Measurements from ENCODE around the gene MAP3K7. TPM values are rescaled to one million over a fixed set of nuclear protein-coding genes. Genes with fewer than 3 reads are reported as not detected.

Gene MAP3K7
- total RNA-seq, 1 donor from 2014 or later = 91.9 TPM

DNA sequence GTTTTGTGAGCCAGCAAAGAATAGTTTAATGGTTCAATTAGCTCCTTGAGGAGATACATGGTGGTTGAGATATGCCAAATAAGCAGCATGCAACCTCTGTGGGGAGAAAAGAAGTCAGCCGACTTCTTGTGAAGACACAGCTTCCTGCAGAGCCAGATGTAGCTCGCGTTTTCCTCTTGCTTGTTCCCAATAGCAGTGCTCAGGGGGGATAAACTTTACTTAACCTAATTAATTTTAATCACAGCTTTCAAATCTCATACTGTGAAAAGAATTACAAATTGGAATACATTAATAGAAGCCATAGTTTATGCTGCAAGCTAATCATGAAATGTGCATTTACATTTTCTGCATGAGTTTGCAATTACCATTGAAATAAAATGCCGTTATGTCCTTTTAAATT lies 106.2 kb downstream of the MAP3K7 start:
- H3K27ac Mint-ChIP-seq = peak overlapping the region; percentile 70
- H3K79me2 ChIP-seq (ENCODE audit: low read depth) = no peaks in the 10 kb centered on the region
- peaks cover 42% of the 10 kb centered on the region for H3F3A ChIP-seq (ENCODE audit: low read depth)
- no peak for DNase-seq (ENCODE audit: low spot score)
- no peaks in the 10 kb centered on the region for H3K27me3 ChIP-seq
- TF ChIP-seq EZH2 (IDR thresholded peaks at IDR 0.05) = no peak
- TF ChIP-seq, protein P1, sequence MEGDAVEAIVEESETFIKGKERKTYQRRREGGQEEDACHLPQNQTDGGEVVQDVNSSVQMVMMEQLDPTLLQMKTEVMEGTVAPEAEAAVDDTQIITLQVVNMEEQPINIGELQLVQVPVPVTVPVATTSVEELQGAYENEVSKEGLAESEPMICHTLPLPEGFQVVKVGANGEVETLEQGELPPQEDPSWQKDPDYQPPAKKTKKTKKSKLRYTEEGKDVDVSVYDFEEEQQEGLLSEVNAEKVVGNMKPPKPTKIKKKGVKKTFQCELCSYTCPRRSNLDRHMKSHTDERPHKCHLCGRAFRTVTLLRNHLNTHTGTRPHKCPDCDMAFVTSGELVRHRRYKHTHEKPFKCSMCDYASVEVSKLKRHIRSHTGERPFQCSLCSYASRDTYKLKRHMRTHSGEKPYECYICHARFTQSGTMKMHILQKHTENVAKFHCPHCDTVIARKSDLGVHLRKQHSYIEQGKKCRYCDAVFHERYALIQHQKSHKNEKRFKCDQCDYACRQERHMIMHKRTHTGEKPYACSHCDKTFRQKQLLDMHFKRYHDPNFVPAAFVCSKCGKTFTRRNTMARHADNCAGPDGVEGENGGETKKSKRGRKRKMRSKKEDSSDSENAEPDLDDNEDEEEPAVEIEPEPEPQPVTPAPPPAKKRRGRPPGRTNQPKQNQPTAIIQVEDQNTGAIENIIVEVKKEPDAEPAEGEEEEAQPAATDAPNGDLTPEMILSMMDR (IDR thresholded peaks at IDR 0.05) = no peak
- TF ChIP-seq EZH2phosphoT487 (IDR thresholded peaks at IDR 0.05) = no peak
- H3K9me3 ChIP-seq (ENCODE audit: low read depth) = no peaks in the 10 kb centered on the region
- H3K27me3 Mint-ChIP-seq (ENCODE audit: insufficient read depth, low read depth) = peaks cover 4% of the 10 kb centered on the region
- no peak overlapping the region for H3K4me3 Mint-ChIP-seq
- H3K9me3 Mint-ChIP-seq = peaks cover 10% of the 10 kb centered on the region
- H3K36me3 Mint-ChIP-seq = peaks cover 3% of the 10 kb centered on the region
- peaks cover 44% of the 10 kb centered on the region for H3K4me1 ChIP-seq
- no peak overlapping the region for H3K27ac ChIP-seq
- H3K4me3 ChIP-seq = no peak overlapping the region
- H3K4me2 ChIP-seq = peak overlapping the region; percentile 19
- no peaks in the 10 kb centered on the region for H4K20me1 ChIP-seq (ENCODE audit: low read depth)
- H3K4me1 Mint-ChIP-seq = peaks cover 52% of the 10 kb centered on the region
- no peak overlapping the region for H3K9ac ChIP-seq
- peak overlapping the region; percentile 9 for H2AFZ ChIP-seq (replicated peaks)
- H3K36me3 ChIP-seq = no peaks in the 10 kb centered on the region

DNA sequence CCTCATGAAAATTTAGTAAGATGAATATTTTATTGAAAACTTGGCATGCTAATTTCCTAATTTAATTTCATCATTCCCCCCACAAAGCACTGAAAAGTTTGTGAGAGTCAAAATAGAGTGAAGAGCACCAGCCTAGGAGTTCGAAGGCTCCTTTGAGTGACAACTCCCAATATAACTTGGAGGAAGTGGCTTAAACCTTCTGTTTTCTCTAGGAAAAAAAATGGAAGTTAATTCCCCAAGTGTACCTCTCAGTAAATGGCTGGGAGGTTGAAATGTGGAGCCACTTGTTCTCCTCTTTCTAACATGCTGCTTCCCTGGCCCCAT lies 107.3 kb downstream of the MAP3K7 start:
- Mint-ChIP-seq H3K36me3 (peaks cover 3% of the 10 kb centered on the region), H3K27me3 (ENCODE audit: insufficient read depth, low read depth) (peaks cover 4% of the 10 kb centered on the region), H3K4me1 (peaks cover 44% of the 10 kb centered on the region), H3K27ac (no peak overlapping the region), H3K9me3 (peaks cover 8% of the 10 kb centered on the region), H3K4me3 (no peak overlapping the region)
- no peaks in the 10 kb centered on the region for H3K27me3 ChIP-seq
- no peak overlapping the region for H3K27ac ChIP-seq
- H4K20me1 ChIP-seq (ENCODE audit: low read depth) = no peaks in the 10 kb centered on the region
- H3K36me3 ChIP-seq = no peaks in the 10 kb centered on the region
- H3K9ac ChIP-seq = no peak overlapping the region
- peaks cover 33% of the 10 kb centered on the region for H3K4me1 ChIP-seq
- H3K4me2 ChIP-seq = no peak overlapping the region
- H3K9me3 ChIP-seq (ENCODE audit: low read depth) = no peaks in the 10 kb centered on the region
- no peak overlapping the region for H3K4me3 ChIP-seq
- TF ChIP-seq EZH2phosphoT487 (IDR thresholded peaks at IDR 0.05) (no peak), EZH2 (IDR thresholded peaks at IDR 0.05) (no peak)
- TF ChIP-seq, protein P1 (IDR thresholded peaks at IDR 0.05) = no peak
- H3F3A ChIP-seq (ENCODE audit: low read depth) = peaks cover 31% of the 10 kb centered on the region
- peak overlapping the region; percentile 43 for H2AFZ ChIP-seq (replicated peaks)
- no peak for DNase-seq (ENCODE audit: low spot score)
- no peaks in the 10 kb centered on the region for H3K79me2 ChIP-seq (ENCODE audit: low read depth)

DNA sequence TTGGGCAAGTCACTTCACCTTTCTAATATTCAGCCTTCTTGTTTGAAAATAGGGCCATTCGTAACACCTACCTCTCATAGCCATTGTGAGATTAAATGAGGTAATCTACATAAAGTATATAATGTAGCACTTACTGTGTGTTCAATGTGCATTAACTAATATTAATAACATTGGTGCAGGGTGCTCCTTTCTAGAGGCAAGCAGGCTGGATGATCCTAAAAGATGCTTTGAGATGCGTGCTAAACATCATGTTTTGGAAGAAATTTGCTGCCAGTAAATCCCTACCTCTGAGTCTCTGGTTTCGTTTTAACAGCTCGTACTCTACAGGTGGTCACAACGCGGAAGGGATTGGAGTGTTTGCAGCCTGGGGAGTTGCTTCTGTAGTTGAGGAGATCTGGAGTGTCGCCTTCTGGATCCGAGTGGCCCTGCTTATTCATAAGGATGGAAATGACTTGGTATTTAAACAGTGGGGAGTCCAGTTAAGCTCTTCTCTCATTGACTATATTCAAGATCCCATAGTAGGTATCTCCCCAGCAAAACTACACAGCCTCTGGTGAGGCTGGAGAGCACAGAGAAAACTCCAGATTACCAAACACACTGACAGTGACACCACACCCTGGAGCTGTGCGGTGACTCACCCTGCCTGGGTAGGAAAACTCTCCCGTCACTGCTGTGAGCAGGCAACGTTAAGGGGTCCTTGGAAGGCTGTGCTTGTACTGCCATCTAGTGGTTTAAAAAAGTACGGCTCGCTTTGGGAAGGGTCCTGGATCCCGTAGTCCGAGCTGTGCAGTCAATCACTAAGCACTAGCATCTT lies 107.9 kb downstream of the MAP3K7 start:
- Mint-ChIP-seq H3K27ac (peak overlapping the region; percentile 43), H3K4me3 (peak overlapping the region; percentile 41), H3K9me3 (peaks cover 6% of the 10 kb centered on the region), H3K27me3 (ENCODE audit: insufficient read depth, low read depth) (peaks cover 4% of the 10 kb centered on the region), H3K4me1 (peaks cover 42% of the 10 kb centered on the region), H3K36me3 (peaks cover 3% of the 10 kb centered on the region)
- Histone ChIP-seq H4K20me1 (ENCODE audit: low read depth) (no peaks in the 10 kb centered on the region), H3K27ac (no peak overlapping the region), H3K27me3 (no peaks in the 10 kb centered on the region), H3K4me1 (peaks cover 27% of the 10 kb centered on the region), H3K4me3 (no peak overlapping the region), H3K36me3 (no peaks in the 10 kb centered on the region), H3K79me2 (ENCODE audit: low read depth) (no peaks in the 10 kb centered on the region), H3K9ac (no peak overlapping the region), H3K4me2 (peak overlapping the region; percentile 19), H3F3A (ENCODE audit: low read depth) (peaks cover 28% of the 10 kb centered on the region), H2AFZ (replicated peaks) (peak overlapping the region; percentile 43), H3K9me3 (ENCODE audit: low read depth) (no peaks in the 10 kb centered on the region)
- no peak for TF ChIP-seq EZH2 (IDR thresholded peaks at IDR 0.05)
- TF ChIP-seq, protein P1 (IDR thresholded peaks at IDR 0.05) = peak; percentile 91
- DNase-seq (ENCODE audit: low spot score) = peak; percentile 91

Data from neural progenitor cell (in vitro differentiated cells).